H1 (cell line): ENCODE results near the gene TMEM165. TPM values are rescaled to one million over a fixed set of nuclear protein-coding genes. Genes with fewer than 3 reads are reported as not detected.

Experiments
- CTCF ChIA-PET: fragments of 300-600 bp; sonication (Branson Sonifier 250); formaldehyde crosslinking; loops from one replicate; lab custom pipeline; 2021; ENCODE audit not compliant: partially characterized antibody; lab: Charles Lee
- POLR2A ChIA-PET: fragments of 300-600 bp; sonication (Branson Sonifier 250); formaldehyde crosslinking; loops from one replicate; lab custom pipeline; 2021; ENCODE audit warnings: inconsistent platforms; ENCODE audit not compliant: partially characterized antibody; lab: Charles Lee
- DNase-seq, 2 experiments: peaks; one replicate each; pipeline versions ENCODE4 v3.0.0 to v3.0.0-alpha.2; 2010 to 2022; ENCODE audit warnings: low spot score in 2 of 2, low read depth in 1 of 2, mixed read lengths in 1 of 2
- FAIRE-seq: peaks from 2 replicates; lab custom pipeline; 2011; peaks lifted over from hg19 to GRCh38; lab: Jason Lieb, UNC
- H2AFZ ChIP-seq: 2 replicates; pipeline ENCODE4 v1.8.1; 2012; ENCODE audit warnings: low read length, inconsistent platforms
- H2AK5ac ChIP-seq: 2 replicates; pipeline ENCODE4 v1.6.1; 2013; ENCODE audit warnings: low read depth, low read length
- H2BK120ac ChIP-seq: replicated peaks from 2 replicates; pipeline ENCODE3; 2013; ENCODE audit warnings: low read depth, low read length, inconsistent platforms
- H2BK12ac ChIP-seq: 2 replicates; pipeline ENCODE4 v1.6.1; 2013; ENCODE audit warnings: low read depth, low read length
- H2BK15ac ChIP-seq: 2 replicates; pipeline ENCODE4 v1.6.1; 2013; ENCODE audit warnings: low read length
- H2BK20ac ChIP-seq: 2 replicates; pipeline ENCODE4 v1.6.1; 2013; ENCODE audit warnings: low read length
- H2BK5ac ChIP-seq: 2 replicates; pipeline ENCODE4 v1.6.1; 2013; ENCODE audit warnings: low read depth, low read length
- H3K14ac ChIP-seq: 2 replicates; pipeline ENCODE4 v1.6.1; 2013; ENCODE audit warnings: inconsistent platforms; ENCODE audit not compliant: insufficient read length
- H3K18ac ChIP-seq: 2 replicates; pipeline ENCODE4 v1.6.1; 2013; ENCODE audit warnings: low read length; ENCODE audit errors: extremely low read depth
- H3K23ac ChIP-seq: 2 replicates; pipeline ENCODE4 v1.6.1; 2013; ENCODE audit warnings: inconsistent platforms; ENCODE audit not compliant: insufficient read length
- H3K23me2 ChIP-seq: 2 replicates; pipeline ENCODE4 v1.6.1; 2013; ENCODE audit warnings: low read depth, low read length
- H3K27ac ChIP-seq: 2 replicates; pipeline ENCODE4 v1.6.1; 2011; ENCODE audit warnings: low read depth, low read length, inconsistent platforms
- H3K27me3 ChIP-seq, 4 experiments: replicated peaks in 1 of 4; 1 replicate in 1 of 4; 2 replicates in 3 of 4; pipeline versions ENCODE4 v1.6.1 to v1.8.1; 2011 to 2013; ENCODE audit warnings: low read length in 3 of 4, mild to moderate bottlenecking in 3 of 4, inconsistent platforms in 2 of 4, mixed read lengths in 2 of 4, moderate library complexity in 1 of 4; ENCODE audit not compliant: control insufficient read depth in 3 of 4, insufficient read depth in 3 of 4; ENCODE audit errors: extremely low read depth in 1 of 4
- H3K36me3 ChIP-seq, 4 experiments: 2 replicates each; pipeline versions ENCODE4 v1.6.1 to v1.8.1; 2011 to 2013; ENCODE audit warnings: mild to moderate bottlenecking in 4 of 4, low read length in 3 of 4, moderate library complexity in 2 of 4, control low read depth in 1 of 4, inconsistent platforms in 1 of 4; ENCODE audit not compliant: insufficient read depth in 4 of 4, control insufficient read depth in 2 of 4
- H3K4ac ChIP-seq: replicated peaks from 2 replicates; pipeline ENCODE3; 2013; ENCODE audit warnings: low read length, low read depth, mixed read lengths, inconsistent platforms; ENCODE audit not compliant: insufficient read length
- H3K4me1 ChIP-seq, 4 experiments: replicated peaks in 1 of 4; 1 replicate in 1 of 4; 2 replicates in 3 of 4; pipeline versions ENCODE4 v1.6.1 to v1.8.1; 2011 to 2013; ENCODE audit warnings: low read length in 3 of 4, inconsistent platforms in 2 of 4, mixed read lengths in 1 of 4; ENCODE audit not compliant: insufficient read depth in 4 of 4, control insufficient read depth in 3 of 4
- H3K4me2 ChIP-seq, 2 experiments: 2 replicates each; pipeline versions ENCODE4 v1.6.1 to v1.8.1; 2011 to 2013; ENCODE audit warnings: low read depth in 2 of 2, low read length in 2 of 2, control low read depth in 1 of 2, inconsistent platforms in 1 of 2, mild to moderate bottlenecking in 1 of 2; ENCODE audit not compliant: insufficient read depth in 1 of 2
- H3K4me3 ChIP-seq, 4 experiments: fragments of 200-600, 300-600 bp in 1 of 4; sonication (generic), shearing (Covaris generic), sonication (Bioruptor Twin) in 1 of 4; 2 replicates each; pipeline versions ENCODE4 v1.5.1 to v1.8.1; 2011 to 2016; ENCODE audit warnings: low read length in 4 of 4, low read depth in 3 of 4, control low read depth in 2 of 4, inconsistent platforms in 2 of 4, mild to moderate bottlenecking in 2 of 4, mixed read lengths in 1 of 4, moderate library complexity in 1 of 4; ENCODE audit not compliant: insufficient read depth in 2 of 4; ENCODE audit errors: extremely low read depth in 1 of 4
- H3K56ac ChIP-seq: replicated peaks from 2 replicates; pipeline ENCODE3; 2013; ENCODE audit warnings: low read depth, mild to moderate bottlenecking, mixed read lengths, low read length, inconsistent platforms; ENCODE audit not compliant: insufficient read length
- H3K79me1 ChIP-seq: 2 replicates; pipeline ENCODE4 v1.6.1; 2013; ENCODE audit warnings: low read depth, low read length, control low read depth
- H3K79me2 ChIP-seq, 2 experiments: 2 replicates each; pipeline versions ENCODE4 v1.6.1 to v1.8.1; 2012 to 2013; ENCODE audit warnings: low read length in 2 of 2, mild to moderate bottlenecking in 2 of 2, inconsistent platforms in 1 of 2; ENCODE audit not compliant: insufficient read depth in 2 of 2, control insufficient read depth in 1 of 2
- H3K9ac ChIP-seq, 4 experiments: replicated peaks in 1 of 4; 1 replicate in 1 of 4; 2 replicates in 3 of 4; pipeline versions ENCODE4 v1.6.1 to v1.8.1; 2011 to 2013; ENCODE audit warnings: low read depth in 3 of 4, low read length in 3 of 4, control low read depth in 2 of 4, mild to moderate bottlenecking in 2 of 4, moderate library complexity in 2 of 4, inconsistent platforms in 1 of 4; ENCODE audit errors: extremely low read depth in 1 of 4
- H3K9me3 ChIP-seq, 2 experiments: 2 replicates each; pipeline versions ENCODE4 v1.6.1 to v1.8.1; 2012 to 2013; ENCODE audit warnings: mild to moderate bottlenecking in 2 of 2, moderate library complexity in 2 of 2, control low read depth in 1 of 2, inconsistent platforms in 1 of 2, low read depth in 1 of 2, low read length in 1 of 2, mixed read lengths in 1 of 2; ENCODE audit not compliant: insufficient read depth in 2 of 2
- H4K20me1 ChIP-seq, 2 experiments: replicated peaks in 1 of 2; 2 replicates each; pipeline versions ENCODE3 to v1.8.1; 2011 to 2013; ENCODE audit warnings: inconsistent platforms in 2 of 2, low read length in 2 of 2, mild to moderate bottlenecking in 1 of 2; ENCODE audit not compliant: insufficient read depth in 2 of 2, control insufficient read depth in 1 of 2
- H4K5ac ChIP-seq: 2 replicates; pipeline ENCODE4 v1.6.1; 2013; ENCODE audit warnings: low read length, low read depth, mixed read lengths, inconsistent platforms; ENCODE audit not compliant: insufficient read length
- H4K8ac ChIP-seq: 2 replicates; pipeline ENCODE4 v1.8.0; 2013; ENCODE audit warnings: mild to moderate bottlenecking, moderate library complexity, low read length, inconsistent platforms; ENCODE audit not compliant: insufficient read depth; ENCODE audit errors: extremely low read depth
- H4K91ac ChIP-seq: replicated peaks from 2 replicates; pipeline ENCODE3; 2013; ENCODE audit warnings: low read length, mixed read lengths, inconsistent platforms; ENCODE audit not compliant: insufficient read length
- CHD2 ChIP-seq: IDR thresholded peaks from 2 replicates; pipeline ENCODE4 v1.6.1; 2012; ENCODE audit warnings: low read length, improper control_type of control experiment
- POLR2AphosphoS5 ChIP-seq: IDR thresholded peaks from 2 replicates; pipeline ENCODE4 v1.6.1; 2011; ENCODE audit warnings: low read depth, low read length
- SP1 ChIP-seq: IDR thresholded peaks from 2 replicates; pipeline ENCODE4 v1.6.1; 2011; ENCODE audit warnings: low read depth, low read length
- WGBS, 2 experiments: shearing (Covaris generic) in 1 of 2; methylation state at CpG; one replicate each; pipeline versions ENCODE4 v1.1.6 to v1.1.7; 2013 to 2015; ENCODE audit warnings: low lambda C conversion rate in 2 of 2, mixed read lengths in 2 of 2, inconsistent platforms in 1 of 2, low coverage in 1 of 2, missing lambda C conversion rate in 1 of 2; ENCODE audit not compliant: insufficient replicate concordance in 2 of 2, insufficient coverage in 1 of 2, insufficient read length in 1 of 2; ENCODE audit errors: extremely low coverage in 1 of 2, missing lambda C conversion rate in 1 of 2; 5-methylcytosine and 5-hydroxymethylcytosine counted together
- polyA plus RNA-seq, 7 experiments: library from polyadenylated mRNA; depleted of rRNA in 3 of 7; stranded (reverse) in 5 of 7; unstranded in 2 of 7; fragments of >200 nt in 5 of 7; fragments of 200-250 nt in 2 of 7; gene quantifications; 1 replicate in 5 of 7; 2 replicates in 1 of 7; 4 replicates in 1 of 7; pipeline versions ENCODE4 v1.2.1 to v1.2.3, GENCODE V29; 2011 to 2013; ENCODE audit warnings: missing spikeins in 2 of 7, mixed read lengths in 2 of 7
- total RNA-seq: library from RNA; stranded (reverse); fragmentation: NEBNext Ultra II Directional; extraction: Animal tissue kit (Norgen Biotek cat#: 25700); gene quantifications from 2 replicates; pipeline ENCODE4 v1.2.1, GENCODE V29; 2021

The TMEM165 gene
- total and polyA plus RNA-seq, 2 of the 8 experiments (the other 6 are each of a cell fraction or from before 2014, with no cell fraction given), result 85.5 to 125 TPM

GRCh38 chr4:55373461-55373860 is 22.3 kb upstream of the TMEM165 start:
- Histone ChIP-seq H2BK120ac (no peak overlapping the region), H3K36me3 (no peaks in the 10 kb centered on the region; a peak in 1 of 8 replicates), H2BK5ac (no peak overlapping the region), H3K27me3 (no peaks in the 10 kb centered on the region), H2BK15ac (no peak overlapping the region), H3K79me2 (no peaks in the 10 kb centered on the region), H3K14ac (no peak overlapping the region), H3K79me1 (no peaks in the 10 kb centered on the region), H3K4me2 (no peak overlapping the region), H3K4ac (no peak overlapping the region), H3K23ac (no peak overlapping the region), H3K27ac (no peak overlapping the region), H3K4me1 (no peaks in the 10 kb centered on the region), H2AFZ (no peak overlapping the region), H4K5ac (no peak overlapping the region), H2AK5ac (no peak overlapping the region), H3K4me3 (no peak overlapping the region), H4K91ac (no peak overlapping the region), H4K8ac (no peak overlapping the region), H2BK12ac (no peak overlapping the region), H3K18ac (no peak overlapping the region), H4K20me1 (no peaks in the 10 kb centered on the region), H3K23me2 (no peaks in the 10 kb centered on the region; the same call in 1 of the 2 replicates), H3K56ac (no peak overlapping the region), H2BK20ac (no peak overlapping the region), H3K9ac (no peak overlapping the region; a peak in 1 of 7 replicates), H3K9me3 (no peaks in the 10 kb centered on the region)
- ChIA-PET POLR2A (no interaction called here), CTCF (interaction anchor here (1.8 kb wide), 1 partner anchor 12 kb away, joined by 7 read pairs; no protein-coding TSS in a partner anchor)
- TF ChIP-seq SP1, result no peak
- TF ChIP-seq POLR2AphosphoS5, result no peak
- TF ChIP-seq CHD2, result no peak
- DNase-seq (no peak), FAIRE-seq (no peak)
- WGBS, 2 experiments, result 100% methylated on average over 1 of the region's 1 CpG; no CpG with 5 or more reads in 1 of the 2 experiments
